HL-60 (cell line): ENCODE results near the gene TBC1D22B.

Experiments
- DNase-seq, 2 experiments: peaks; one replicate each; pipeline ENCODE4 v3.0.0-alpha.2; 2010 to 2020; ENCODE audit warnings: low read depth in 1 of 2, low spot score in 1 of 2
- H3K27ac ChIP-seq: fragments of 250-450 bp; sonication (Bioruptor Pico); replicated peaks from 2 replicates; pipeline ENCODE4 v1.5.1; 2020; ENCODE audit warnings: mild to moderate bottlenecking, moderate library complexity
- H3K27me3 ChIP-seq: fragments of 250-450 bp; sonication (Bioruptor Pico); 2 replicates; pipeline ENCODE4 v1.5.1; 2021; ENCODE audit warnings: mild to moderate bottlenecking, moderate library complexity; ENCODE audit not compliant: insufficient read depth, poor library complexity, severe bottlenecking
- H3K4me3 ChIP-seq: replicated peaks from 2 replicates; pipeline ENCODE4 v1.5.1; 2011; ENCODE audit warnings: mild to moderate bottlenecking, control low read depth, low read length; ENCODE audit not compliant: insufficient read depth
- CTCF ChIP-seq: IDR thresholded peaks from one replicate; pipeline ENCODE4 v1.5.1; 2011; ENCODE audit warnings: low read length, control low read depth, inconsistent platforms; ENCODE audit not compliant: insufficient read depth
- GABPA ChIP-seq: IDR thresholded peaks from 2 replicates; pipeline ENCODE4 v1.6.1; 2012; ENCODE audit warnings: low read depth
- POLR2AphosphoS5 ChIP-seq: IDR thresholded peaks from 2 replicates; pipeline ENCODE4 v1.6.1; 2012; ENCODE audit warnings: low read depth
- REST ChIP-seq: IDR thresholded peaks from 2 replicates; pipeline ENCODE4 v1.6.1; 2012; ENCODE audit warnings: low read depth; ENCODE audit not compliant: insufficient replicate concordance
- SPI1 ChIP-seq: IDR thresholded peaks from 2 replicates; pipeline ENCODE4 v1.6.1; 2012; ENCODE audit warnings: low read depth, mild to moderate bottlenecking, borderline replicate concordance

The TBC1D22B gene

GRCh38 chr6:37277001-37277409 is 19.4 kb downstream of the TBC1D22B start:
- H3K4me3 ChIP-seq: no peak overlapping the region
- no peak overlapping the region for H3K27ac ChIP-seq
- no peak for TF ChIP-seq CTCF
- no peak for TF ChIP-seq REST
- TF ChIP-seq SPI1: no peak
- TF ChIP-seq POLR2AphosphoS5: no peak
- no peak for TF ChIP-seq GABPA
- no peaks in the 10 kb centered on the region for H3K27me3 ChIP-seq
- no peak for DNase-seq

GRCh38 chr6:37279366-37280134 is 22.0 kb downstream of the TBC1D22B start:
- no peak overlapping the region for H3K4me3 ChIP-seq
- H3K27ac ChIP-seq: peak overlapping the region; percentile 75
- no peaks in the 10 kb centered on the region for H3K27me3 ChIP-seq
- TF ChIP-seq POLR2AphosphoS5: peak; percentile 98
- TF ChIP-seq REST: peak; percentile 33
- peak; percentile 46; the same call in 1 of the 2 replicates for TF ChIP-seq SPI1
- no peak for TF ChIP-seq CTCF
- TF ChIP-seq GABPA: no peak; the same call in 1 of the 2 replicates
- DNase-seq: peak; percentile 88 to 96

GRCh38 chr6:37280162-37280887 is 22.8 kb downstream of the TBC1D22B start:
- peak overlapping the region; percentile 75 for H3K27ac ChIP-seq
- no peak overlapping the region for H3K4me3 ChIP-seq
- TF ChIP-seq CTCF (no peak), SPI1 (no peak)
- no peaks in the 10 kb centered on the region for H3K27me3 ChIP-seq
- peak; percentile 52 for DNase-seq
